Measurements from ENCODE around the gene RAC3.
A peak's percentile ranks its signal among the peaks of the same experiment; 100 is the strongest.

- TF ChIP-seq POLR2AphosphoS5 (IDR thresholded peaks at IDR 0.05): no peak
- TF ChIP-seq CTCF (IDR thresholded peaks at IDR 0.05): peak; percentile 91 to 96 (median 94)
- no peak for TF ChIP-seq POLR2A (IDR thresholded peaks at IDR 0.05)
These were observed 792 bp upstream of the RAC3 start for GRCh38 chr17:82030470-82031302.

Data from sigmoid colon (tissue), 4 donors.